ENCODE data around the gene KIAA1671. TPM values are rescaled to one million over a fixed set of nuclear protein-coding genes. Genes with fewer than 3 reads are reported as not detected.

The KIAA1671 gene
- total and polyA plus RNA-seq, 2 of the 13 experiments (the other 11 are each of a cell fraction or from before 2014, with no cell fraction given), result 13.5 to 13.6 TPM

DNA sequence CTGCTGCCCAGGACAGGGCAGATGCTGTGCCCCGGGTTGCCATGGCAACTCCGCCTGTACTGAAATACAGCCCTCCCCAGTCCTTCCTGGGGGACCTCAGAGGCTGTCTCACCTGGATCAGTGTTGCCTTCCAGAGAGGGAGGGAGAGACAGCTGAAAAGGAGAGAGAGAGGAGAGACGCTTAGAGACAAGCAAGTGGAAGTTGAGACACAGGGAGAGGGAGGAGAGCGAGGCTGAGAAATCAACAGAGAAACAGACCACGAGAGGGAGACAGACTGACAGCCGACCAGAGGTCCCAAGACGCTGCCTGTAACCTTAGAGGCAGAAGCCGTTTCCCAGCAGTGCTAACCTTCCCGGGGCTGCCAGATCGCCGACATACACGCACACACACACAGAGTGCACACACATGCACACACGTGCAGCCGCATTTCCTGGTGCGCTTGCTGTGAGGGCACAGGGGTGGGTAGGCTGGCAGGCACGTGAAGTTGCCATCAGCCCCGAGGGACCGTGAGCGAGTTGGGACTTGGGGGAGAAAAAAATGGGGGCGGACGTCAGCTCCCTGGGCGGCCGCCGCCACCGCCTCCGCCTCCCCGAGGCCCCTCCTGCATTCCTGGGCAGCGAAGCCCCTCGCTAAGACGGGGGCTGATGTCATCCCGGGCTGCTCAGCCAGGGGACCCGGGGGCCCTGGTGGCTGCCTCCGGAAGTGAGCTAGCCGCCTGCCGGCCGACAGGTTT is 158.5 kb downstream of the KIAA1671 start:
- 0% methylated on average over 7 of the region's 36 CpGs for WGBS (ENCODE audit: low lambda C conversion rate)
- FAIRE-seq, result no peak
- Histone ChIP-seq H3K27me3 (ENCODE audit: control insufficient read depth in 1 of 2, insufficient read depth in 2 of 2, low read length in 2 of 2) (no peaks in the 10 kb centered on the region; a peak in 1 of 5 replicates), H3K79me2 (ENCODE audit: insufficient read depth, low read length) (peaks cover 31% of the 10 kb centered on the region), H3K4me1 (ENCODE audit: insufficient read depth, low read length) (peaks cover 59% of the 10 kb centered on the region), H3K4me2 (ENCODE audit: low read depth, low read length) (peak overlapping the region; percentile 99), H4K20me1 (ENCODE audit: insufficient read depth, low read length) (no peaks in the 10 kb centered on the region), H3K9ac (ENCODE audit: insufficient read depth, low read depth, low read length) (peak overlapping the region; percentile 93), H3K36me3 (replicated peaks in 1 of 2; ENCODE audit: control insufficient read depth in 1 of 2, insufficient read depth in 2 of 2, low read length in 2 of 2) (no peaks in the 10 kb centered on the region; a peak in 2 of 5 replicates), H3K27ac (ENCODE audit: extremely low read length, insufficient read depth, low read length) (peak overlapping the region; percentile 92), H3K4me3 (replicated peaks in 1 of 3; ENCODE audit: insufficient read depth in 1 of 3, low read depth in 2 of 3, low read length in 3 of 3) (peak overlapping the region; percentile 82 to 94 (median 84)), H3K9me3 (ENCODE audit: low read length) (no peaks in the 10 kb centered on the region), H2AFZ (ENCODE audit: low read length) (no peak overlapping the region)
- POLR2A ChIA-PET, result interaction anchor here (1.1 to 3.9 kb wide), 10 partner anchors 10 to 145 kb away, joined by 3 to 14 read pairs (median 6); no protein-coding TSS in a partner anchor
- in situ Hi-C loops (cut with HindIII; ENCODE audit: extremely low pct_ligation_motif_present, low pct_unique_long_range_greater_than_20kb), result no loop called here
- CTCF ChIA-PET (ENCODE audit: low intra/inter-chr PET ratio, low total read pairs), result interaction anchor here (1.1 to 1.3 kb wide), 2 partner anchors 30 to 61 kb away, joined by 3 to 4 read pairs; no protein-coding TSS in a partner anchor
- intact Hi-C loops (cut with micrococcal nuclease; ENCODE audit: unreplicated experiment), result loop anchor here (1.0 kb wide), 3 partner anchors 9 to 58 kb away; no protein-coding TSS in a partner anchor
- ATAC-seq, result peak; percentile 81
- BruUV-seq (replicated peaks), result no TSS peak
- DNase-seq (ENCODE audit: low spot score), result peak; percentile 91
- TF ChIP-seq TIGD3 (CRISPR knock-in tag; IDR thresholded peaks at IDR 0.05; ENCODE audit: borderline replicate concordance) (no peak), SIX4 (CRISPR knock-in tag; IDR thresholded peaks at IDR 0.05) (no peak), ZSCAN30 (CRISPR knock-in tag; IDR thresholded peaks at IDR 0.05) (no peak), SAFB2 (CRISPR knock-in tag; IDR thresholded peaks at IDR 0.05; ENCODE audit: borderline replicate concordance, low read depth) (no peak), ZNF407 (CRISPR knock-in tag; IDR thresholded peaks at IDR 0.05; ENCODE audit: not compliant biosample characterization) (no peak), ZNF850 (CRISPR knock-in tag; conservative IDR thresholded peaks at IDR 0.05) (no peak), ATF1 (CRISPR knock-in tag; IDR thresholded peaks at IDR 0.05) (no peak), PRDM15 (CRISPR knock-in tag; IDR thresholded peaks at IDR 0.05) (no peak), ZMYM3 (CRISPR knock-in tag; IDR thresholded peaks at IDR 0.05) (no peak)
